ENCODE measurements around the gene MOXD1. TPM values are rescaled to one million over a fixed set of nuclear protein-coding genes. Genes with fewer than 3 reads are reported as not detected.
"Not testable (repeated sequence)": the region's sequence is repeated elsewhere in the genome, so short reads cannot be mapped to it uniquely, and the experiment has no call there.

MOXD1 gene
- total RNA-seq, 1 experiment from 2014 or later: 1.0 TPM

DNA sequence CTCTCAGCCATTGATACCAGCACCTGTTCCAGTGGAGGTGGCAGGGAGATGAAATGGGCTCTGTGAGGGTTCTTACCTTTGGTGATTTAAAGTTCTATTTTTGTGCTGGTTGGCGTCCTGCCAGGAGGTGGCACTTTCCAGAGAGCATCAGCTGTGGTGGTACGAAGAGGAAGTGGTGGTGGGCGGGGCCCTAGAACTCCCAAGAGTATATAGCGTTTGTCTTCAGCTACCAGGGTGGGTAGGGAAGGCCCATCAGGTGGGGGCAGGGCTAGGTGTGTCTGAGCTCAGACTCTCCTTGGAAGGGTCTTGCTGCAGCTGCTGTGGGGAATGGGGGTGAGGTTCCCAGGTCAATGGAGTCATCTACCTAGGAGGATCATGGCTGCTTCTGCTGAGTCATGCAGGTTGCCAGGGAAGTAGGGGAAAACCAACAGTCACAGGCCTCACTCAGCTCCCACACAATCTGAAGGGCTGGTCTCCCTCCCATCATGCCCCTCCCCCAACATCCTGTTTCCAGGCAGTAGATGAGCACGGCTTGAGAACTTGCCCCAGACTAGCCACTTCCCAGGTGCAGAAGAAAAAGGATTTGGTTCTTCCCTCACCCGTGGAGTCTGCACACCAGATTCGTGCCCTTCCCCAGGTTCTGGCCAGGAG is 46.6 kb downstream of the MOXD1 start (continued):
- TF ChIP-seq CEBPB (IDR thresholded peaks at IDR 0.05; ENCODE audit: low read depth): no peak

DNA sequence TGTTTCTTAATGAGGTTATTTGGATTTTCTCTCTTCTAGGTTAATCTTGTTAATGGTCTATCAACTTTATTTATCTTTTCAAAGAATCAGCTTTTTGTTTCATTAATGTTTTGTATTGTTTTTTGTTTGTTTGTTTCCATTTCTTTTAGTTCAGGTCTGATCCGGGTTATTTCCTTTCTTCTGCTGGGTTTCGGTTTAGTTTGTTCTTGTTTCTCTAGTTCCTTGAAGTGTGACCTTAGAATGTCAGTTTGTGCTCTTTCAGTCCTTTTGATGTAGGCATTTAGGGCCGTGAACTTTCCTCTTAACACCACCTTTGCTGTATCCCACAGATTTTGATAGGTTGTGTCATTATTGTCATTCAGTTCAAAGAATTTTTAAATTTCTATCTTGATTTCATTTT is 49.3 kb downstream of the MOXD1 start:
- H3K36me3 ChIP-seq (ENCODE audit: control insufficient read depth in 1 of 2, insufficient read depth in 2 of 2, low read length in 2 of 2); DNase-seq (ENCODE audit: low read depth, low spot score); H3K9me2 ChIP-seq (ENCODE audit: insufficient read depth); H4K20me1 ChIP-seq (ENCODE audit: insufficient read depth); H3K27me3 ChIP-seq (ENCODE audit: insufficient read depth, low read length); H3K4me2 ChIP-seq (ENCODE audit: low read length); H3K4me3 ChIP-seq (replicated peaks in 1 of 2; ENCODE audit: low read depth in 1 of 2, low read length in 2 of 2); CTCF ChIA-PET; H3K9ac ChIP-seq (ENCODE audit: low read length); H3K27ac ChIP-seq (ENCODE audit: low read depth, low read length); H2AFZ ChIP-seq (ENCODE audit: low read depth, low read length, poor library complexity, severe bottlenecking); BruUV-seq (replicated peaks); H3K4me1 ChIP-seq (ENCODE audit: control insufficient read depth in 1 of 2, insufficient read depth in 2 of 2, low read length in 2 of 2); POLR2A ChIA-PET; intact Hi-C loops (cut with micrococcal nuclease); RAD21 ChIA-PET (ENCODE audit: low non-redundant PET in 1 of 2, low total read pairs in 2 of 2, uncharacterized antibody in 2 of 2, unreplicated experiment in 2 of 2); ATAC-seq; H3K79me2 ChIP-seq (ENCODE audit: insufficient read depth, low read length); H3K9me3 ChIP-seq (ENCODE audit: control insufficient read depth in 1 of 2, insufficient read depth in 1 of 2, low read depth in 1 of 2, low read length in 2 of 2): not testable (repeated sequence)

- Histone ChIP-seq H3K27me3 (ENCODE audit: insufficient read depth, low read length) (no peaks in the 10 kb centered on the region), H3K9ac (ENCODE audit: low read length) (no peak overlapping the region), H2AFZ (ENCODE audit: low read depth, low read length, poor library complexity, severe bottlenecking) (no peak overlapping the region), H3K4me3 (replicated peaks in 1 of 2; ENCODE audit: low read depth in 1 of 2, low read length in 2 of 2) (no peak overlapping the region), H3K4me2 (ENCODE audit: low read length) (no peak overlapping the region), H3K4me1 (ENCODE audit: control insufficient read depth in 1 of 2, insufficient read depth in 2 of 2, low read length in 2 of 2) (no peaks in the 10 kb centered on the region), H3K27ac (ENCODE audit: low read depth, low read length) (no peak overlapping the region), H3K9me2 (ENCODE audit: insufficient read depth) (no peaks in the 10 kb centered on the region), H4K20me1 (ENCODE audit: insufficient read depth) (no peaks in the 10 kb centered on the region), H3K9me3 (ENCODE audit: control insufficient read depth in 1 of 2, insufficient read depth in 1 of 2, low read depth in 1 of 2, low read length in 2 of 2) (peaks cover 4 to 7% of the 10 kb centered on the region in 2 experiments; a peak in 2 of 4 replicates), H3K36me3 (ENCODE audit: control insufficient read depth in 1 of 2, insufficient read depth in 2 of 2, low read length in 2 of 2) (no peaks in the 10 kb centered on the region), H3K79me2 (ENCODE audit: insufficient read depth, low read length) (no peaks in the 10 kb centered on the region)
- ChIA-PET CTCF (no interaction called here), RAD21 (ENCODE audit: low non-redundant PET in 1 of 2, low total read pairs in 2 of 2, uncharacterized antibody in 2 of 2, unreplicated experiment in 2 of 2) (no interaction called here), POLR2A (no interaction called here)
- intact Hi-C loops (cut with micrococcal nuclease): no loop called here
- ATAC-seq (no peak), DNase-seq (ENCODE audit: low read depth, low spot score) (no peak)
- BruUV-seq (replicated peaks): no TSS peak
- TF ChIP-seq SP1 (IDR thresholded peaks at IDR 0.05; ENCODE audit: low read depth) (no peak), ATF3 (IDR thresholded peaks at IDR 0.05) (no peak), POLR2AphosphoS5 (IDR thresholded peaks at IDR 0.05; ENCODE audit: low read depth, low read length) (no peak), SRF (IDR thresholded peaks at IDR 0.05; ENCODE audit: low read depth) (no peak), EZH2 (IDR thresholded peaks at IDR 0.05) (no peak), REST (IDR thresholded peaks at IDR 0.05; ENCODE audit: low read depth) (no peak), JUND (IDR thresholded peaks at IDR 0.05) (no peak), EGR1 (IDR thresholded peaks at IDR 0.05; ENCODE audit: low read depth) (no peak), ZFX (IDR thresholded peaks at IDR 0.05) (no peak), ZNF274 (IDR thresholded peaks at IDR 0.05; ENCODE audit: low read depth, low read length) (no peak), TCF7L2 (IDR thresholded peaks at IDR 0.05; ENCODE audit: borderline replicate concordance, extremely low read depth, insufficient read depth, insufficient read length) (no peak), EZH2phosphoT487 (IDR thresholded peaks at IDR 0.05; ENCODE audit: borderline replicate concordance) (no peak)
Observed at GRCh38 chr6:132348231-132348630, 53.0 kb downstream of the MOXD1 start.

Measured in HCT116 (cell line).